Thyroid gland (tissue), 4 donors: Measurements from ENCODE around the gene ZNF507. TPM values are rescaled to one million over a fixed set of nuclear protein-coding genes. Genes with fewer than 3 reads are reported as not detected.

Experiments
- DNase-seq, 2 donors: peaks; one replicate each; pipeline ENCODE4 v3.0.0-alpha.2; 2019
- H3K27ac ChIP-seq, 3 donors: fragments of 200-600 bp; sonication (generic); 1 replicate in 2 of 3; 2 replicates in 1 of 3; pipeline ENCODE4 v1.5.1; 2016 to 2019; ENCODE audit warnings: mild to moderate bottlenecking in 1 of 3, moderate library complexity in 1 of 3
- H3K27me3 ChIP-seq: fragments of 200-600 bp; sonication (generic); one replicate; pipeline ENCODE4 v1.5.1; 2019
- H3K36me3 ChIP-seq, 2 donors: fragments of 200-600 bp; sonication (generic); one replicate each; pipeline ENCODE4 v1.5.1; 2016 to 2019
- H3K4me1 ChIP-seq, 2 donors: fragments of 200-600 bp; sonication (generic); one replicate each; pipeline ENCODE4 v1.5.1; 2017 to 2019
- H3K4me3 ChIP-seq, 3 donors: fragments of 200-600 bp; sonication (generic); replicated peaks in 1 of 3; 1 replicate in 2 of 3; 2 replicates in 1 of 3; pipeline ENCODE4 v1.5.1; 2016; ENCODE audit warnings: mild to moderate bottlenecking in 1 of 3
- H3K9me3 ChIP-seq: fragments of 200-600 bp; sonication (generic); one replicate; pipeline ENCODE4 v1.5.1; 2017
- POLR2A ChIP-seq, 2 donors: fragments of 450-650 bp; IDR thresholded peaks; one replicate each; pipeline ENCODE4 v1.6.1; 2017; ENCODE audit warnings: antibody characterized with exemption in 2 of 2, mild to moderate bottlenecking in 2 of 2, moderate library complexity in 1 of 2
- WGBS, 2 donors: methylation state at CpG; one replicate each; pipeline ENCODE4 v1.1.5; 2017; 5-methylcytosine and 5-hydroxymethylcytosine counted together
- intact Hi-C: fragments of 100-400 bp; cut with DNase I; formaldehyde crosslinking; loops from one replicate; pipeline ENCODE4 v1.15.1; 2023
- total RNA-seq, 4 donors: library from RNA; depleted of rRNA; stranded (reverse); fragments of >200 nt; gene quantifications; one replicate each; pipeline ENCODE4 v1.2.3, GENCODE V29; 2016
- TF ChIP-seq, protein P1 (sequence below), 6 experiments: fragments of 200-600 bp in 3 of 6; fragments of 450-650 bp in 3 of 6; sonication (generic) in 3 of 6; IDR thresholded peaks; one replicate each; pipeline ENCODE4 v1.5.1; 2016 to 2019; ENCODE audit warnings: antibody characterized with exemption in 6 of 6, mild to moderate bottlenecking in 2 of 6, inconsistent platforms in 1 of 6, moderate library complexity in 1 of 6

Gene ZNF507
- total RNA-seq, 4 donors from 2014 or later, result 28.6 to 46.9 (median 38.0) TPM

DNA sequence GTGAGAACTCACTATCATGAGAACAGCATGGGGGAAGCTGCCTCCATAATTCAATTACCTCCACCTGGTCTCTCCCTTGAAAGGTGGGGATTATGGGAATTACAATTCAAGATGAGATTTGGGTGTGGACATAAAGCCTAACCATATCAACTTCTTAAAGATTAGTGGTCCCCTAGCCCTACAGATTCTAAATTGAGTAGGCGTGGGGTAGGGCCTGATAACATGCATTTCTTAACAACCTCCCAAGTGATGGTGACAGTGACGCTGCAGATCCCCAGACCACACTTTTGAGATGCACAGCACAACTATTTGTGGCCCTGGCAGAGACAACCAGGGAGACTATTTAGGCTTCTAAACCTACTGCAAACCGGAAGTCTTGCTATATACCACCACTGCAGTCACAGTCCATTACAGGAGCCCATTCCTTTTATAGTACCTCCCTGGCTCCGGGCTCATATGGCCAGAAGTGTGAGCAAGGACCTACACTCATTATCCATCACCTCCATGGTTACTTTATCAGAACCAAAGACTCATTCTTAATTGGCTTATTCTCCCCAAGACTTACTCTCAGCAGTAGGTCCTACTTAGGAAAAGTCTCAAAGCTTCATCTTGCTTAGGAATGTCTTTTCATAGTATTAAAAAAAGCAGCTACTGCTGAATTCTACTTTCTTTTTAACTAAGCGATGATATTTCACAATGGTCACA is 58.0 kb downstream of the ZNF507 start:
- no peak for TF ChIP-seq POLR2A (IDR thresholded peaks at IDR 0.05)
- TF ChIP-seq, protein P1, sequence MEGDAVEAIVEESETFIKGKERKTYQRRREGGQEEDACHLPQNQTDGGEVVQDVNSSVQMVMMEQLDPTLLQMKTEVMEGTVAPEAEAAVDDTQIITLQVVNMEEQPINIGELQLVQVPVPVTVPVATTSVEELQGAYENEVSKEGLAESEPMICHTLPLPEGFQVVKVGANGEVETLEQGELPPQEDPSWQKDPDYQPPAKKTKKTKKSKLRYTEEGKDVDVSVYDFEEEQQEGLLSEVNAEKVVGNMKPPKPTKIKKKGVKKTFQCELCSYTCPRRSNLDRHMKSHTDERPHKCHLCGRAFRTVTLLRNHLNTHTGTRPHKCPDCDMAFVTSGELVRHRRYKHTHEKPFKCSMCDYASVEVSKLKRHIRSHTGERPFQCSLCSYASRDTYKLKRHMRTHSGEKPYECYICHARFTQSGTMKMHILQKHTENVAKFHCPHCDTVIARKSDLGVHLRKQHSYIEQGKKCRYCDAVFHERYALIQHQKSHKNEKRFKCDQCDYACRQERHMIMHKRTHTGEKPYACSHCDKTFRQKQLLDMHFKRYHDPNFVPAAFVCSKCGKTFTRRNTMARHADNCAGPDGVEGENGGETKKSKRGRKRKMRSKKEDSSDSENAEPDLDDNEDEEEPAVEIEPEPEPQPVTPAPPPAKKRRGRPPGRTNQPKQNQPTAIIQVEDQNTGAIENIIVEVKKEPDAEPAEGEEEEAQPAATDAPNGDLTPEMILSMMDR (IDR thresholded peaks at IDR 0.05), result no peak
- Histone ChIP-seq H3K4me1 (peaks cover 13 to 19% of the 10 kb centered on the region in 2 donors), H3K9me3 (no peaks in the 10 kb centered on the region), H3K4me3 (no peak overlapping the region), H3K36me3 (no peaks in the 10 kb centered on the region), H3K27me3 (no peaks in the 10 kb centered on the region), H3K27ac (no peak overlapping the region)
- no peak for DNase-seq
- 86 to 93% methylated on average over 5 of the region's 5 CpGs for WGBS, 2 donors
- intact Hi-C loops, result loop anchor here (10.0 kb wide), 1 partner anchor 59 kb away; the partner anchor contains the start of gene ZNF507

DNA sequence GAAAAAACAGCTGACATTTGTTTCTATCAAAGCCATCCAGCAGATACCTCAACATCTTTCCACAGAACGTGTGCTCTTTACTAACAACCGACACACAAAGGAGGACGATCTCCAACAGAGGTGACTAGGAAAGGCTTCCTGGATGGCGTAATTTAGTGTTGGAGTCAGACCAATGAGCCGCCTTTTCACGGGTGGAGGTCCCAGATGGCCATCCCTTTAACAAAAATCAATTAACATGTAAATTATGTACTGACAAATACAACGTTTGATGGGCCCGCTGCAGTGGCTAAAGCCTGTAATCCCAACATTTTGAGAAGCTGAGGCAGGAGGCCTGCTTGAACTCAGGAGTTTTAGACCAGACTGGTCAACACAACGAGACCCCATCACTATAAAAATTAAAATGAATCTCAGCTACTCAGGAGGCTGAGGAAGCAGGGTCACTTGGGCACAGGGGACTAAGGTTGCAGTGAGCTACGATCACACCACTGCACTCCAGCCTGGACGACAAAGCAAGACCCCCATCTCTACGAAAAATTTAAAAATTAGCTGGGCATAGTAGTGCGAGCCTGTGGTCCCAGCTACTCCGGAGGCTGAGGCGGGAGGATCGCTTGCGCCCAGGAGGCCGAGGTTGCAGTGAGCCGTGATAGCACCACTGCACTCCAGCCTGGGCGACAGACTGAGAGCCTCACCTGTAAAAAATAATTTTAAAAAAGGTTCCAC is 59.0 kb downstream of the ZNF507 start:
- WGBS, 2 donors, result 61 to 73% methylated on average over 20 of the region's 20 CpGs
- H3K27me3 ChIP-seq, result no peaks in the 10 kb centered on the region
- H3K4me1 ChIP-seq, result peaks cover 13 to 19% of the 10 kb centered on the region in 2 donors
- peak overlapping the region; percentile 72 to 96 (median 85) for H3K4me3 ChIP-seq
- H3K9me3 ChIP-seq, result no peaks in the 10 kb centered on the region
- H3K36me3 ChIP-seq, result no peaks in the 10 kb centered on the region
- peak overlapping the region; percentile 94 to 98 (median 97) for H3K27ac ChIP-seq
- peak in 1 of 2 donors; percentile 8 for DNase-seq
- intact Hi-C loops, result loop anchor here (10.0 kb wide), 1 partner anchor 60 kb away; the partner anchor contains the start of gene ZNF507
- TF ChIP-seq, protein P1 (IDR thresholded peaks at IDR 0.05), result no peak
- no peak for TF ChIP-seq POLR2A (IDR thresholded peaks at IDR 0.05)

DNA sequence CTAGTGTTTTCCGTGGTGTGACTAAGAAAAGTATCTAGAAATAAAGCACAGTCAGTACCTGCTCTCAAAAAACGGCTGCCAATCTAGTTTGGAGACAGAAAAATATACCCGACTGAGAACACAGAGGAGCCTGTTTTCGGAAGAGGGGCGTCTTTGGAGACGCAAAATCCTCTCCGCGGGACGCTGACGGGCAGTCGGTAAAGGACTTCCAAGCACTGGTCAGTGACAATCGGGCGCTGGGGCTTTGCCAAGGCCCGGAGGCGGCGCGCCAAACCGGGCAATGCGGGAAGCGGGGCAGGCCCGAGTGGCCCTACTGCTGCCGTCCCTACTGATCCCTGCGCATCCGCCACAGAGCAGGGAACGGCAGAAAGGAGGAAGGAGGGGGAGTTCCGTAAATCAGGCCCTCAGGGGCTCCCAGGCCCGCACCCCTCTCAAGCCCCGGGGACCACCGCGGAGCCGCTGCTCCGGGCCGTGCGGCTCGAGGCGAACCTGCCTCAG is 59.6 kb downstream of the ZNF507 start:
- 0% methylated on average over 20 to 31 of the region's 36 CpGs for WGBS, 2 donors
- Histone ChIP-seq H3K36me3 (no peaks in the 10 kb centered on the region), H3K27me3 (no peaks in the 10 kb centered on the region), H3K4me3 (peak overlapping the region; percentile 72 to 96 (median 85)), H3K9me3 (no peaks in the 10 kb centered on the region), H3K4me1 (peaks cover 13 to 19% of the 10 kb centered on the region in 2 donors), H3K27ac (peak overlapping the region; percentile 94 to 98 (median 97))
- DNase-seq, result peak; percentile 71 to 72
- intact Hi-C loops, result loop anchor here (10.0 kb wide), 1 partner anchor 60 kb away; the partner anchor contains the start of gene ZNF507
- TF ChIP-seq, protein P1 (IDR thresholded peaks at IDR 0.05), result no peak
- TF ChIP-seq POLR2A (IDR thresholded peaks at IDR 0.05), result no peak

DNA sequence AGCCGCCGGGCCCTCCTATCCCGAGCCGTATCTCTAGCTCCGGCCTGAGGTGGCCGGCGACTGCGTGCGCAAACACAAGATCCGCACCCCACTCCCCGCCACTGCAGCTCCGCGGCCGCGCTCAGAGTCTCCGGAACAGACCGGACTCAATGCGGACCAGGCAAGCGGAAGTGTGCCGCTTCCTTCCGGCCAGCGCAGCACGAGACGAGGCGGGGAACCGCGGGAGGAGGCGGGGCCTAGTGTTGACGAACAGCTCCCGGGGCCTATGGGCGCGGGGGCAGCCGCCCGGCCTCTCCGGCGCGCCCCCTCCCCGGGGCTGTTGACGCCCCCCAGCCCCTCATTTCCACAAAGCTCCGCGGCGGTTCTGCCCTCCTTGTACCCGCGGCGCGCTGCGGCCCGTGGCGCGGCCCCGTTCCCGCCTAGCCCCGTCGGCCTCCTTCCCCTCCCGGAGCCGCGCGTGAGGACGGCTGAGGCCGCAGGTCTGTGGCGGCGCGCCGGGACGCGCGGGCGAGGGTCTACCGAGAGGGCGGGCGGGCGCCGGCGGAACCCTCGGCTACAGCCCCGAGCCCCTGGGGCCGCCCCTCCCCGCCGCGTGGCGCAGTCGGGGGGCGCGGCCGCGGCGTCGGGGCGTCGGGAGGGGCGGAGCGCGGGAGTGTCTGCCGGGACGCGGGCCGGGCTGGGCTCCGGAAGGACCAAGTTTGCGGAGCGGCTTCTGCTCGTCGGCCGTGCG is 60.2 kb downstream of the ZNF507 start, which contains the start of gene DPY19L3:
Gene DPY19L3 (plus strand): TSS at position 340 of the 730 bp plus-strand sequence. CDS start 2,484 bp downstream, outside the sequence.
- intact Hi-C loops, result loop anchor here (10.0 kb wide), 1 partner anchor 61 kb away; the partner anchor contains the start of gene ZNF507
- H3K9me3 ChIP-seq, result no peaks in the 10 kb centered on the region
- peak within 1 kb of the TSS; percentile 94 to 98 (median 97) for H3K27ac ChIP-seq
- H3K4me1 ChIP-seq, result peaks cover 13 to 19% of the 10 kb centered on the region in 2 donors
- H3K4me3 ChIP-seq, result peak within 1 kb of the TSS; percentile 72 to 96 (median 85)
- H3K27me3 ChIP-seq, result no peaks in the 10 kb centered on the region
- 2% methylated on average over 8 of the region's 104 CpGs; no CpG with 5 or more reads in 1 of the 2 donors for WGBS, 2 donors
- no peaks in the 10 kb centered on the region for H3K36me3 ChIP-seq
- peak; percentile 96 to 97 for DNase-seq
- TF ChIP-seq, protein P1 (IDR thresholded peaks at IDR 0.05), result no peak
- TF ChIP-seq POLR2A (IDR thresholded peaks at IDR 0.05), result peak; percentile 73 to 89
